IPS-18c (cell line): ENCODE data around the gene USP28.
"Not testable (repeated sequence)": the region's sequence is repeated elsewhere in the genome, so short reads cannot be mapped to it uniquely, and the experiment has no call there.

Source experiments
- H3K4me3 ChIP-seq: 2 replicates; pipeline ENCODE4 v1.7.0; 2013; ENCODE audit warnings: low read depth, mild to moderate bottlenecking, low read length, moderate library complexity; ENCODE audit not compliant: insufficient read depth
- H3K9me3 ChIP-seq: one replicate; pipeline ENCODE4 v1.6.1; 2013; ENCODE audit warnings: mild to moderate bottlenecking, low read length, moderate library complexity; ENCODE audit not compliant: control insufficient read depth, insufficient read depth

Gene USP28

GRCh38 chr11:113875234-113876073 is at the start of gene USP28:
TSS of gene USP28 (minus strand) at chr11:113875572. CDS start at chr11:113875501, 71 bp downstream.
- Histone ChIP-seq H3K4me3 (peak within 1 kb of the TSS; percentile 89), H3K9me3 (no peaks in the 10 kb centered on the region)

- Histone ChIP-seq H3K9me3 (no peaks in the 10 kb centered on the region), H3K4me3 (no peak overlapping the region)
Measured at GRCh38 chr11:113923572-113923971, 48.2 kb upstream of the USP28 start.

GRCh38 chr11:113911491-113911890 is 36.1 kb upstream of the USP28 start:
- not testable (repeated sequence) for H3K9me3 ChIP-seq, H3K4me3 ChIP-seq

GRCh38 chr11:113908098-113908497 is 32.7 kb upstream of the USP28 start:
- no peak overlapping the region for H3K4me3 ChIP-seq
- no peaks in the 10 kb centered on the region for H3K9me3 ChIP-seq

GRCh38 chr11:113907681-113908080 is 32.3 kb upstream of the USP28 start:
- Histone ChIP-seq H3K9me3 (no peaks in the 10 kb centered on the region), H3K4me3 (no peak overlapping the region)

- H3K9me3 ChIP-seq, result no peaks in the 10 kb centered on the region
- H3K4me3 ChIP-seq, result no peak overlapping the region
Measured at GRCh38 chr11:113907152-113907551, 31.8 kb upstream of the USP28 start.

GRCh38 chr11:113906516-113906915 is 31.1 kb upstream of the USP28 start:
- H3K9me3 ChIP-seq, result no peaks in the 10 kb centered on the region
- no peak overlapping the region for H3K4me3 ChIP-seq

GRCh38 chr11:113906038-113906437 is 30.7 kb upstream of the USP28 start:
- Histone ChIP-seq H3K4me3 (no peak overlapping the region), H3K9me3 (no peaks in the 10 kb centered on the region)

GRCh38 chr11:113904379-113905101 is 29.2 kb upstream of the USP28 start, which contains the start of gene HTR3B:
TSS of gene HTR3B (plus strand) at chr11:113904796. CDS start at chr11:113904934, 138 bp downstream.
- Histone ChIP-seq H3K4me3 (no peak within 1 kb of the TSS), H3K9me3 (no peaks in the 10 kb centered on the region)

- no peak overlapping the region for H3K4me3 ChIP-seq
- no peaks in the 10 kb centered on the region for H3K9me3 ChIP-seq
Measured at GRCh38 chr11:113901141-113901540, 25.8 kb upstream of the USP28 start.

- H3K4me3 ChIP-seq, result no peak overlapping the region
- no peaks in the 10 kb centered on the region for H3K9me3 ChIP-seq
Measured at GRCh38 chr11:113896156-113896879, 20.9 kb upstream of the USP28 start.

- Histone ChIP-seq H3K9me3 (no peaks in the 10 kb centered on the region), H3K4me3 (no peak overlapping the region)
Measured at GRCh38 chr11:113895367-113896155, 20.2 kb upstream of the USP28 start.

- Histone ChIP-seq H3K4me3 (no peak overlapping the region), H3K9me3 (no peaks in the 10 kb centered on the region)
Measured at GRCh38 chr11:113894421-113894996, 19.1 kb upstream of the USP28 start.

GRCh38 chr11:113888848-113889247 is 13.5 kb upstream of the USP28 start:
- no peak overlapping the region for H3K4me3 ChIP-seq

GRCh38 chr11:113885897-113886296 is 10.5 kb upstream of the USP28 start:
- H3K9me3 ChIP-seq, result no peaks in the 10 kb centered on the region
- no peak overlapping the region for H3K4me3 ChIP-seq

More at GRCh38 chr11:113888848-113889247, 13.5 kb upstream of the USP28 start:
- no peaks in the 10 kb centered on the region for H3K9me3 ChIP-seq

GRCh38 chr11:113884361-113884836 is 9.0 kb upstream of the USP28 start:
- Histone ChIP-seq H3K9me3 (no peaks in the 10 kb centered on the region), H3K4me3 (no peak overlapping the region)
